ENCODE data around the gene ZEB2. TPM values are rescaled to one million over a fixed set of nuclear protein-coding genes. Genes with fewer than 3 reads are reported as not detected.

Gene ZEB2
- polyA plus RNA-seq, 2 of the 4 experiments (the other 2 are of a cell fraction) = 4.2 to 7.0 TPM

- no peak for TF ChIP-seq BHLHE40 (IDR thresholded peaks at IDR 0.05; ENCODE audit: low read depth, low read length)
- TF ChIP-seq CHD2 (IDR thresholded peaks at IDR 0.05; ENCODE audit: low read length, partially characterized antibody) = no peak
- TF ChIP-seq KDM5A (IDR thresholded peaks at IDR 0.05) = no peak
- TF ChIP-seq ZSCAN20 (CRISPR knock-in tag; IDR thresholded peaks at IDR 0.05) = no peak
Measured at GRCh38 chr2:144437636-144438035, 82.3 kb downstream of the ZEB2 start (continued).

- Histone ChIP-seq H3K4me3 (no peak overlapping the region), H3K4me2 (no peak overlapping the region), H3K4me1 (peaks cover 16% of the 10 kb centered on the region), H3K27ac (no peak overlapping the region), H3K9me3 (no peaks in the 10 kb centered on the region)
- ChIA-PET POLR2A (no interaction called here), CTCF (interaction anchor here (0.9 to 1.1 kb wide), 2 partner anchors 8 to 9 kb away, joined by 3 to 4 read pairs; no protein-coding TSS in a partner anchor)
- no peak for FAIRE-seq
- DNase-seq (ENCODE audit: low read depth in 1 of 2, low spot score in 1 of 2) = no peak
- no peak for ATAC-seq
- 83% methylated on average over 4 of the region's 4 CpGs for WGBS (ENCODE audit: missing lambda C conversion rate)
- no peak for TF ChIP-seq RCOR1 (IDR thresholded peaks at IDR 0.05; ENCODE audit: low read depth, low read length)
- no peak for TF ChIP-seq KDM1A (IDR thresholded peaks at IDR 0.05; ENCODE audit: low read depth)
Measured at GRCh38 chr2:144434425-144435222, 85.3 kb downstream of the ZEB2 start.

GRCh38 chr2:144432921-144433320 is 87.0 kb downstream of the ZEB2 start:
- Histone ChIP-seq H3K27ac (no peak overlapping the region), H3K4me2 (no peak overlapping the region), H3K4me1 (peaks cover 14% of the 10 kb centered on the region), H3K4me3 (no peak overlapping the region), H3K9me3 (no peaks in the 10 kb centered on the region)
- DNase-seq (ENCODE audit: low read depth in 1 of 2, low spot score in 1 of 2) (no peak), FAIRE-seq (no peak), ATAC-seq (no peak)
- ChIA-PET POLR2A (no interaction called here), CTCF (no interaction called here)
- WGBS (ENCODE audit: missing lambda C conversion rate) = 79% methylated on average over 1 of the region's 1 CpG
- no peak for TF ChIP-seq ATOH8 (CRISPR knock-in tag; IDR thresholded peaks at IDR 0.05; ENCODE audit: low read depth)
- no peak for TF ChIP-seq BCL3 (IDR thresholded peaks at IDR 0.05)
- no peak for TF ChIP-seq SMC3 (IDR thresholded peaks at IDR 0.05)
- no peak for TF ChIP-seq CHD4 (IDR thresholded peaks at IDR 0.05; ENCODE audit: borderline replicate concordance)

- DNase-seq (ENCODE audit: low read depth in 1 of 2, low spot score in 1 of 2) (no peak), ATAC-seq (no peak), FAIRE-seq (no peak)
- ChIA-PET CTCF (no interaction called here), POLR2A (no interaction called here)
- 80% methylated on average over 3 of the region's 3 CpGs for WGBS (ENCODE audit: missing lambda C conversion rate)
- H3K4me2 ChIP-seq = no peak overlapping the region
- peaks cover 9% of the 10 kb centered on the region for H3K4me1 ChIP-seq
- H3K9me3 ChIP-seq = no peaks in the 10 kb centered on the region
- no peak overlapping the region for H3K4me3 ChIP-seq
- H3K27ac ChIP-seq = no peak overlapping the region
- TF ChIP-seq JUN (IDR thresholded peaks at IDR 0.05) (no peak), SREBF2 (IDR thresholded peaks at IDR 0.05) (no peak), RCOR1 (IDR thresholded peaks at IDR 0.05; ENCODE audit: low read depth, low read length) (no peak), ATOH8 (CRISPR knock-in tag; IDR thresholded peaks at IDR 0.05; ENCODE audit: low read depth) (no peak), HOXB13 (CRISPR knock-in tag; IDR thresholded peaks at IDR 0.05; ENCODE audit: low read depth) (no peak), GATA3 (IDR thresholded peaks at IDR 0.05; ENCODE audit: borderline replicate concordance) (no peak), TP53 (CRISPR knock-in tag; IDR thresholded peaks at IDR 0.05) (no peak), EP300 (IDR thresholded peaks at IDR 0.05) (no peak), HDAC2 (IDR thresholded peaks at IDR 0.05) (no peak), POLR2AphosphoS2 (conservative IDR thresholded peaks at IDR 0.05; ENCODE audit: low read length) (no peak), CEBPB (IDR thresholded peaks at IDR 0.05) (no peak), REST (IDR thresholded peaks at IDR 0.05) (no peak), RNF2 (IDR thresholded peaks at IDR 0.05; ENCODE audit: borderline replicate concordance, low read depth) (no peak), HES2 (IDR thresholded peaks at IDR 0.05) (no peak), BHLHE40 (IDR thresholded peaks at IDR 0.05; ENCODE audit: low read depth, low read length) (no peak), RARB (CRISPR knock-in tag; IDR thresholded peaks at IDR 0.05) (no peak), EHMT2 (IDR thresholded peaks at IDR 0.05; ENCODE audit: low read depth) (no peak), EHF (CRISPR knock-in tag; IDR thresholded peaks at IDR 0.05) (no peak), FOSB (CRISPR knock-in tag; IDR thresholded peaks at IDR 0.05) (no peak)
Measured at GRCh38 chr2:144431998-144432397, 87.9 kb downstream of the ZEB2 start.
